Activated gamma-delta T cell (primary cell): ENCODE results near the gene TTC6.

Experiments used
- DNase-seq: peaks from one replicate; lab custom pipeline; 2025; lab: John Stamatoyannopoulos, UW

TTC6 gene

DNA sequence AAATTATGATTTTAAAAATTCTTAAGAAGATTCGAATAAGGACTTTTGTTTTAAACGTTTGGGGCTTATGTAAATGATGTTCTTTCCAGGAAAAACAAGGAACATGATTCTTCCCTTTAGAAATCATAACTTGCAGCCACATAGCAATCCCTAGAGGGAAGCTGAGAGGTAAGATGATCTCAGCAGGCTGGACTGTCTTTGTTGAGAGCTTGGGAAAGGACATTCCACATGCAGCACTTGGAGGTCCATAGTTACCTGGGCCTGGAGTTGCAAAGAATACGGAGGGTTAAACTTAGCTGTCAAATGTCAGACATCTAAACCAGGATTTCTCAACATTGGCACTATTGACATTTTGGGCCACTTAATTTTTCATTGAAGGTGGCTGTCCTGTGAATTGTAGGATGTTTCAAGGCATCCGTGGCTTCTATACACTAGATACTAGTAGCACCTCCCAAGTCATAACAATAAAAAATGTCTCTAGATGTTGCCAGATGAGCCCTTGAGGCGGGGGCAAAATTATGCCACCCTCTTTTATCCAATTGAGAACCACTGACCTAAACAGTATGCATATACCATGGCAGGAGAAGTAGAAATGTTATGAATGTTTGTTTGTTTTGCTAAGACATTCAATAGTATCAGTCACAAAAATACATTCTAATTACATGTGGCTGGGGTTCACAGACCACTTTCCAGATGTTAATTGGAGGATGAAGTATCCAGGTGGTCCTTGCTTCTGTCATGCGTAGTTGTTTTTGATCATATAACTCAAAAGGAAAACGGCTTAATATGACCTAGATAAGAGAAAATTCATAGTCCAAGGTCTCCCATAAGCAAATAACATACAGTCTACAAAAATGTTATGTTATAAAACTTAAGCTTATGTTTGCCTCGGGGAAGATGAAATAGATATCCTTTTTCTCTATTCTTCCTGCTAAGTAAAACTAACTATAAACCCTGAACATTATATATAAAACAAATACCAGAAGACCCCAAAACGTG, 30.5 kb downstream of the TTC6 start:
- DNase-seq, result no peak

DNA sequence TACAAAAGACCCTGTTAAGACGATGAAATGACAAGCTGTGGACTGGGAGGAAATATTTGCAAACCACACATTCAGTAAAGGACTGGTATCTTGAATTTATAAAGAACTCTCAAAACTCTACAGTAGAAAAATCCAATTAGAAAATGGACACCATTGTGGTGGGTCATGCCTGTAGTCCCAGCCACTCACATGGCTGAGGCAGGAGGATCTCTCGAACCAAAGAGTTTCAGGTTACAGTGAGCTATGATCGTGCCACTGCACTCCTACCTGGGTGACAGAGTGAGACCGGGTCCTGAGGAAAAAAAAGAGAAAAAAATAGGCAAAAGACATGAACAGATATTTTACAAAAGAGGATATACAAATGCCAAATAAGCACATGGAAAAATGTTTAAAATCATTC, 41.9 kb downstream of the TTC6 start:
- DNase-seq, result no peak

DNA sequence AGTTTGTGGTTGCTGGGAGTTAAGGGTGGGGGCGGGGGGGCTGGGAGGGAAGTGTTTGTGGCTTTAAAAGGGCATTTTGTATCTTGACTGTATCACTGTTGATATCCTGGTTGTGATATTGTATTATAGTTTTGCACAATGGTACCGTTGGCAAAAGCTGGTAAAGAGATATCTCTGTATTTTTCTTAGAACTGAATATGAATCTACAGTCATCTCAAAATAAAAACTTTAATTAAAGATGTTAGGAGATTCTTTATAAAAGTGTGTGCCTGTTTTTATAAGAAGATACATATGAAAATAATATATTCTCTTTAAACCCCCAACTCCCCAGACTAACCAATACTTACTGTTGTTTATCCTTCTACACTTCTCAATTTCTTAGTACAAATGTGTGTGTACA, 43.2 kb downstream of the TTC6 start:
- no peak for DNase-seq

DNA sequence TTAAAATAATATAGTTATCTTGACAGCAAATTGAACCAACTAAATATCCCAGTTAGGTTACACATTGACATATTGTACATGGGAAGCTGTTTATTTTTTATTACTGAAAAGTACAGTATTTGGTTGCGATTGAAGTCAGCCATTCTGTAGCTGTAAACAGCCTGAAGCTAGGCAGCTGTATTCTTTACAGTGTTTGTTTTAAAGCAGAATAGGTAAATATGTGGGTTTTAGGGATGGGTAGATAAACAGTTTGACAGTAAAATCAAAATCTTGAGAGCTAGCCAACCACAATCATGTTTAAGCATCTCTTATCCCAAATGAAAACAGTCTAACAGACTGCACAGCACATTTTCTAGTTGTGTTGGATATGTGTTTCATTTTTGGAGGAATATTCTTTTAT, 45.7 kb downstream of the TTC6 start:
- DNase-seq, result no peak

DNA sequence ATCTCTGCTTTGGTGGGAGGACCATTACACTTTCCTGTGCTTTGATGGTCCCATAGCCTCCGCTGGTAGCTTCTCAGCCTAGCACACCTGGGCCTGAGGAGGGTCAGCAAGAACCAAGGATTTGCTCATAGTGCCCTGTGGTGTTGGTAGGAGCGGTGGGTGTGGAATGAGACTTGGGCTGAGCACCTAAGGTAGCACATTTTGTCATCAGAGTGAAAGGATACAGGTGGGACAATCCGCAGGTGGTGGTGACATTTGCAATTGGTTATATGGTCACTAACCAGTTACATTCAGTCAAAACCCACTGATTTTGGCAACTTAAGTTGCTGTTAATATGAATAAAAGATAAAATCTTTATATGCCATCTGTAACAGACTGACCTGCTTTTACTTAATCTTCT, 46.7 kb downstream of the TTC6 start:
- DNase-seq, result no peak

- no peak for DNase-seq
Measured at GRCh38 chr14:37643701-37644100, 48.3 kb downstream of the TTC6 start.
